Colonic mucosa (tissue), 4 donors: ENCODE results near the gene CCDC142. TPM values are rescaled to one million over a fixed set of nuclear protein-coding genes. Genes with fewer than 3 reads are reported as not detected.

Source experiments
- DNase-seq: peaks from one replicate; pipeline ENCODE4 v3.0.0-alpha.2; 2020
- H3K27ac ChIP-seq: fragments of 200-600 bp; one replicate; pipeline ENCODE4 v1.8.0; 2021
- H3K27me3 ChIP-seq: fragments of 200-600 bp; one replicate; pipeline ENCODE4 v1.8.0; 2021
- H3K36me3 ChIP-seq: fragments of 200-600 bp; one replicate; pipeline ENCODE4 v1.8.0; 2021
- H3K4me1 ChIP-seq: fragments of 200-600 bp; one replicate; pipeline ENCODE4 v1.8.0; 2021; ENCODE audit warnings: mild to moderate bottlenecking
- H3K4me3 ChIP-seq: fragments of 200-600 bp; one replicate; pipeline ENCODE4 v1.8.0; 2021
- H3K9ac ChIP-seq, 2 donors: one replicate each; pipeline ENCODE4 v1.7.0; 2013; ENCODE audit warnings: control low read depth in 2 of 2, low read depth in 2 of 2, low read length in 2 of 2
- H3K9me3 ChIP-seq: fragments of 200-600 bp; one replicate; pipeline ENCODE4 v1.8.0; 2021
- intact Hi-C: fragments of 100-400 bp; cut with DNase I; formaldehyde crosslinking; loops from one replicate; pipeline ENCODE4 v1.14.1; 2022
- total RNA-seq, 2 donors: library from RNA; stranded (reverse); fragmentation: NEBNext Ultra II Directional in 1 of 2; extraction: Animal tissue kit (Norgen Biotek cat#: 25700) in 1 of 2; gene quantifications; one replicate each; pipeline ENCODE4 v1.2.1, GENCODE V29; 2021
- TF ChIP-seq, protein P1 (sequence below): fragments of 200-600 bp; IDR thresholded peaks from one replicate; pipeline ENCODE4 v1.8.0; 2022; ENCODE audit warnings: antibody characterized with exemption, mild to moderate bottlenecking
- donor health status: healthy.
- donor health status: DM: no; HTN: no; CAD: no.
- donor health status: DM: no; HTN: no; CAD: no.

Gene CCDC142
- total RNA-seq, 2 donors from 2014 or later = 14.5 to 28.3 TPM

DNA sequence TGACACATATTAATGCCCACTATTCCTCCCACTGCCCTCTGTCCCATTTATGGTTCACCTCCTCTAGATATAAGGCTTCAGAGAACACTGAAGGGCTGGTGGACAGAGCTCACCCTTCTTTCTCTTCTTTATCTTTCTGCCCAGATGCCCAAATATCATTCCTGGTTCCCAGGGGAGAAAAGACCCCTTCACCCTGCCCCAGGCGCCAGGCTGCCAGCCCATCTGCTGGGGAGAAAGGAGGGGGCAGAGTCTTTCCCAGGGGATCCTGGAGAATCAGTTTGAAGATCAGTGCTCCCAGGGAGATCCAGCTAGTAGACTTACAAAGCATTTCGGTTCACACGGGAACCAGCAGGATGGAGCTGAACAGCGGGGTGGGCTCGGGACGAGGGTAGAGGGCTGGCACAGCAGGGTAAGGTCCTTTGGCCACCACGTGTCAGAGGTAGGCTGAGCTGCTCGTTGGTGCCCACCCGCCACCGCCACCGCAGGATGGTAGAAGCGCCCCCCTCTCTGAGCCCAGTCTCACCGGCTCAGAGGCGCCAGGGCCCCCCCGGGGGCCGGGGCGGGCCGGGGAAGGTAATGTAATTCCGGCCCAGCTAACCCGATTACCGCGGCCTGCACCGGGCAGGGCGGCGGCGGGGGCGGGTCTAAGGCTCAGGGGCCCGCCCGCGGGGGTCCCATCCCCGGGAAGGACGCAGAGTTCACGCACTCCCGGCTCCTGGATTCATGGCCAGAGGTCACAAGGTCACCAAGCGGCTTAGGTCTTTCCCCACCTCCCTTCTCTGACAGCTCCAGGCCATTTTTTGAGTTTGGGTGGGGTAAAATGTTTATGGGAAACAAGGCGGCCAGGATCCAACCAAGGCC is 30.2 kb upstream of the CCDC142 start:
- intact Hi-C loops = no loop called here
- H3K4me1 ChIP-seq = peaks cover 18% of the 10 kb centered on the region
- no peak for DNase-seq
- TF ChIP-seq, protein P1, sequence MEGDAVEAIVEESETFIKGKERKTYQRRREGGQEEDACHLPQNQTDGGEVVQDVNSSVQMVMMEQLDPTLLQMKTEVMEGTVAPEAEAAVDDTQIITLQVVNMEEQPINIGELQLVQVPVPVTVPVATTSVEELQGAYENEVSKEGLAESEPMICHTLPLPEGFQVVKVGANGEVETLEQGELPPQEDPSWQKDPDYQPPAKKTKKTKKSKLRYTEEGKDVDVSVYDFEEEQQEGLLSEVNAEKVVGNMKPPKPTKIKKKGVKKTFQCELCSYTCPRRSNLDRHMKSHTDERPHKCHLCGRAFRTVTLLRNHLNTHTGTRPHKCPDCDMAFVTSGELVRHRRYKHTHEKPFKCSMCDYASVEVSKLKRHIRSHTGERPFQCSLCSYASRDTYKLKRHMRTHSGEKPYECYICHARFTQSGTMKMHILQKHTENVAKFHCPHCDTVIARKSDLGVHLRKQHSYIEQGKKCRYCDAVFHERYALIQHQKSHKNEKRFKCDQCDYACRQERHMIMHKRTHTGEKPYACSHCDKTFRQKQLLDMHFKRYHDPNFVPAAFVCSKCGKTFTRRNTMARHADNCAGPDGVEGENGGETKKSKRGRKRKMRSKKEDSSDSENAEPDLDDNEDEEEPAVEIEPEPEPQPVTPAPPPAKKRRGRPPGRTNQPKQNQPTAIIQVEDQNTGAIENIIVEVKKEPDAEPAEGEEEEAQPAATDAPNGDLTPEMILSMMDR = no peak
- H3K27ac ChIP-seq = no peak overlapping the region
- no peaks in the 10 kb centered on the region for H3K9me3 ChIP-seq
- no peak overlapping the region for H3K9ac ChIP-seq
- H3K36me3 ChIP-seq = no peaks in the 10 kb centered on the region
- no peak overlapping the region for H3K4me3 ChIP-seq
- H3K27me3 ChIP-seq = peaks cover 67% of the 10 kb centered on the region

DNA sequence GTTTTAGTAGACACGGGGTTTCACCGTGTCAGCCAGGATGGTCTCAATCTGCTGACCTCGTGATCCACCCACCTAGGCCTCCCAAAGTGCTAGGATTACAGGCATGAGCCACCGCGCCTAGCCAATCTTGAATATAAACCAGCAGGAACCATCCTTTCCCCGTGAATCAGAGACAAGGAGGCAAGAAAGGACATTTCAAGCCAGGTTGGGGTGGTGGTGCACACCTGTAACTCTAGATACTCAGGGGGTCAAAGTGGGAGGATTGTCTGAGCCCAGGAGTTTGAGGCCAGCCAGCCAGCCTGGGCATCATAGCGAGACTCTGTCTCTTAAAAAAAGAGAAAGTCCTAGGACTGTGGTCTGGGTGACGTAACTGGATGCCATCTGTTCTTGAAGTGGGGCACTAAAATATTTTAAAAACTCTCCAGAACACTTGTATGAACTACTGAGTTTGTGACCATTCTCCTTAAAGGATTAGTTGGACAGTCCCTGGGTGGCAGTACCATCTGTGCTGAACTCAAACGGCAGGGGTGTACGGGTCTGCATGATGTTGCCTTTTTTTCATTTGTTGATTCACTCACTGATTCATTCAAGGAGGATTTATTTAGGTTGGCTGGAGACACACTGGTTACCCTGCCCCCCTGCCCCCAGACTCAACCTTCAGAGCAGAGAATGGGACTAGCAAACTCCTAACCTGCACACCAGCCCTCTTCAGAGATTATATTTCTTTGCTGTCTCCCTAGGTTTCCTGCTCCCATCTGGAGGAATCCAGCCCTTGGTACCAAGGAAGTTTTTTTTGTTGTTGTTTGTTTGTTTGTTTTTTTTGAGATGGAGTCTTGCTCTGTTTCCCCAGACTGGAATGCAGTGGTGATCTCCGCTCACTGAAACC is 28.5 kb upstream of the CCDC142 start:
- Histone ChIP-seq H3K4me1 (peaks cover 21% of the 10 kb centered on the region), H3K9ac (no peak overlapping the region), H3K27ac (no peak overlapping the region), H3K27me3 (peaks cover 62% of the 10 kb centered on the region), H3K36me3 (no peaks in the 10 kb centered on the region), H3K4me3 (no peak overlapping the region), H3K9me3 (no peaks in the 10 kb centered on the region)
- DNase-seq = no peak
- intact Hi-C loops = no loop called here
- TF ChIP-seq, protein P1 = no peak

DNA sequence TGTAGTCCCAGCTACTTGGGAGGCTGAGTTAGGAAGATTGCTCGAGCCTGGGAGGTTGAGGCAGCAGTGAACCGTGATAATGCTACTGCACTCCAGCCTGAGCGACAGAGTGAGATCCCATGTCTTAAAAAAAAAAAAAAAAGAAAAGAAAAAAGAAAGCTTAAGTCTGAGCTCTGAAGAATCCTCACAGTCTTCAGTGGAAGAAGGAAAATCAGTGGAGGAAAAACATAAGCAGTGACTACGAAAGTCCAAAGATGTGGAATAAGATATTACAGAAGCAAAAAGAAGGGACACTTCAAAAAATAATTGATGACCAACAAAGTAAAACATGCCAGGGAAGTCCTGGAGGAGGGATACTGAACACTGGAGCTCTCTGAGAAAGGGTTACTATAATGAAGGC is 27.5 kb upstream of the CCDC142 start:
- TF ChIP-seq, protein P1 = no peak
- intact Hi-C loops = no loop called here
- Histone ChIP-seq H3K9ac (no peak overlapping the region), H3K27me3 (peaks cover 51% of the 10 kb centered on the region), H3K4me1 (peaks cover 19% of the 10 kb centered on the region), H3K27ac (no peak overlapping the region), H3K36me3 (peaks cover under 1% of the 10 kb centered on the region), H3K4me3 (no peak overlapping the region), H3K9me3 (no peaks in the 10 kb centered on the region)
- no peak for DNase-seq

DNA sequence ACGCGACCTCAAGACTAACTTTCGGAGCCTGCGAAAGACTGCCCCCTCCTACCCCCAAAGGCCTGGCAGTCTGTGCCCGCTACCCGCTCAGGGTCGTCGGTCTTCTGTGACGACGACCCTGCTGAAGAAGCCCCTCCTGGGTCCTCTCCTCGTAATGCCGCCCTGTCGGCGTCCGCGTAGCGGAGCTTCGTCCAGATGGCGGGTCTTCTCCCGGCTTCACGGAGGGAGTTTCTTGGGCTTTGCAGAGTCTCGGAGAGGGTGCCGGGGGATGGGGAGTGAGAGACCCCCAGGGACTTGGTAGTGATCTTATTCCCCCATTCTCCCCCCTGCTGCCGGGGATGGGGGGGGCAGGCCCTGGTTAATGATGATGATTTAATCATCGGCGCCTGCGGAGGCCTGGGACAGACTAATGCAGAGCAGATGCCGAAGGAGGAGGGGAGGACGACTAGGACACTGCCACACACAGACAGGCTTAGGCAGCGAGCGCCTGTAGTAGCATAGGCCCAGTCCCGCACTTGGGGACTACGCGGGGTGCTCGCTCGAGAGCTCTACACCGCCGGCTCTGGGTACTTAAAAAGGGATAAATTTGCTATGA is 25.2 kb upstream of the CCDC142 start:
- peak overlapping the region; percentile 76 to 90 for H3K9ac ChIP-seq
- intact Hi-C loops = no loop called here
- peaks cover 3% of the 10 kb centered on the region for H3K36me3 ChIP-seq
- peak overlapping the region; percentile 96 for H3K27ac ChIP-seq
- peaks cover 29% of the 10 kb centered on the region for H3K27me3 ChIP-seq
- H3K9me3 ChIP-seq = no peaks in the 10 kb centered on the region
- TF ChIP-seq, protein P1 = no peak
- H3K4me1 ChIP-seq = peaks cover 12% of the 10 kb centered on the region
- peak; percentile 62 for DNase-seq
- H3K4me3 ChIP-seq = peak overlapping the region; percentile 68
